Astrocyte (in vitro differentiated cells and primary cell): ENCODE data around the gene CDK5R1. TPM values are rescaled to one million over a fixed set of nuclear protein-coding genes. Genes with fewer than 3 reads are reported as not detected.

Experiments
- DNase-seq: peaks from one replicate; pipeline ENCODE4 v3.0.0-alpha.2; 2010; ENCODE audit warnings: low read depth
- FAIRE-seq: peaks from 2 replicates; lab custom pipeline; 2011; peaks lifted over from hg19 to GRCh38; lab: Jason Lieb, UNC
- H2AFZ ChIP-seq: 2 replicates; pipeline ENCODE4 v1.6.0; 2012; ENCODE audit warnings: low read depth, low read length, inconsistent platforms
- H3K27ac ChIP-seq: 2 replicates; pipeline ENCODE4 v1.5.1; 2011; ENCODE audit warnings: low read depth, low read length, inconsistent platforms
- H3K27me3 ChIP-seq: 2 replicates; pipeline ENCODE4 v1.6.0; 2011; ENCODE audit warnings: low read length, inconsistent platforms; ENCODE audit not compliant: insufficient read depth
- H3K36me3 ChIP-seq: 2 replicates; pipeline ENCODE4 v1.5.1; 2011; ENCODE audit warnings: low read length, inconsistent platforms; ENCODE audit not compliant: insufficient read depth
- H3K4me1 ChIP-seq: 2 replicates; pipeline ENCODE4 v1.5.1; 2011; ENCODE audit warnings: low read length, inconsistent platforms; ENCODE audit not compliant: insufficient read depth
- H3K4me2 ChIP-seq: 2 replicates; pipeline ENCODE4 v1.6.0; 2012; ENCODE audit warnings: low read length, inconsistent platforms
- H3K4me3 ChIP-seq: 2 replicates; pipeline ENCODE4 v1.5.1; 2011; ENCODE audit warnings: low read depth, mild to moderate bottlenecking, low read length, inconsistent platforms; ENCODE audit not compliant: insufficient read depth
- H3K79me2 ChIP-seq: 2 replicates; pipeline ENCODE4 v1.6.0; 2012; ENCODE audit warnings: mild to moderate bottlenecking, low read length, inconsistent platforms; ENCODE audit not compliant: insufficient read depth
- H3K9ac ChIP-seq: 2 replicates; pipeline ENCODE4 v1.6.0; 2012; ENCODE audit warnings: mild to moderate bottlenecking, low read length, inconsistent platforms
- H3K9me3 ChIP-seq: 2 replicates; pipeline ENCODE4 v1.5.1; 2012; ENCODE audit warnings: low read depth, mild to moderate bottlenecking, low read length, inconsistent platforms; ENCODE audit not compliant: insufficient read depth
- H4K20me1 ChIP-seq: 2 replicates; pipeline ENCODE4 v1.6.0; 2012; ENCODE audit warnings: low read length, inconsistent platforms; ENCODE audit not compliant: insufficient read depth
- H3K27ac Mint-ChIP-seq: one replicate; pipeline ENCODE4 v1.8.0; 2021; ENCODE audit warnings: mild to moderate bottlenecking, mixed read lengths; ENCODE audit not compliant: unreplicated experiment
- H3K27me3 Mint-ChIP-seq: one replicate; pipeline ENCODE4 v1.8.0; 2021; ENCODE audit warnings: low read depth, mixed read lengths; ENCODE audit not compliant: unreplicated experiment
- H3K36me3 Mint-ChIP-seq: one replicate; pipeline ENCODE4 v1.8.0; 2021; ENCODE audit warnings: low read depth, mixed read lengths; ENCODE audit not compliant: unreplicated experiment
- H3K4me1 Mint-ChIP-seq: one replicate; pipeline ENCODE4 v1.8.0; 2021; ENCODE audit warnings: low read depth, mixed read lengths; ENCODE audit not compliant: unreplicated experiment
- H3K4me3 Mint-ChIP-seq: one replicate; pipeline ENCODE4 v1.8.0; 2021; ENCODE audit warnings: mild to moderate bottlenecking, moderate library complexity, mixed read lengths; ENCODE audit not compliant: unreplicated experiment
- H3K9me3 Mint-ChIP-seq: one replicate; pipeline ENCODE4 v1.8.0; 2021; ENCODE audit warnings: mild to moderate bottlenecking, mixed read lengths; ENCODE audit not compliant: unreplicated experiment
- EZH2 ChIP-seq: IDR thresholded peaks from 2 replicates; pipeline ENCODE4 v1.6.1; 2012; ENCODE audit warnings: mild to moderate bottlenecking, low read length, inconsistent platforms; ENCODE audit not compliant: insufficient read depth
- total RNA-seq: library from RNA; stranded (reverse); gene quantifications from 2 replicates; pipeline ENCODE4 v1.2.1, GENCODE V29; 2021
- TF ChIP-seq, protein P1 (sequence below): IDR thresholded peaks from 2 replicates; pipeline ENCODE4 v1.5.1; 2011; ENCODE audit warnings: low read depth, mild to moderate bottlenecking, inconsistent platforms, low read length, moderate library complexity; ENCODE audit not compliant: insufficient read depth

Gene CDK5R1
- total RNA-seq, 1 donor from 2014 or later, result 7.6 TPM

GRCh38 chr17:32492648-32493289 lies 6.0 kb downstream of the CDK5R1 start:
- Histone ChIP-seq H3K4me2 (no peak overlapping the region), H3K4me3 (no peak overlapping the region), H3K9ac (no peak overlapping the region), H3K9me3 (no peaks in the 10 kb centered on the region), H3K36me3 (no peaks in the 10 kb centered on the region), H3K4me1 (peaks cover 45% of the 10 kb centered on the region), H2AFZ (no peak overlapping the region), H3K79me2 (peaks cover 9% of the 10 kb centered on the region), H3K27me3 (no peaks in the 10 kb centered on the region), H3K27ac (no peak overlapping the region), H4K20me1 (peaks cover 29% of the 10 kb centered on the region)
- Mint-ChIP-seq H3K27me3 (no peaks in the 10 kb centered on the region), H3K4me3 (no peak overlapping the region), H3K27ac (no peak overlapping the region), H3K36me3 (peaks cover 7% of the 10 kb centered on the region), H3K9me3 (no peaks in the 10 kb centered on the region), H3K4me1 (peaks cover 39% of the 10 kb centered on the region)
- DNase-seq, result no peak
- FAIRE-seq, result no peak
- TF ChIP-seq EZH2, result no peak
- TF ChIP-seq, protein P1, sequence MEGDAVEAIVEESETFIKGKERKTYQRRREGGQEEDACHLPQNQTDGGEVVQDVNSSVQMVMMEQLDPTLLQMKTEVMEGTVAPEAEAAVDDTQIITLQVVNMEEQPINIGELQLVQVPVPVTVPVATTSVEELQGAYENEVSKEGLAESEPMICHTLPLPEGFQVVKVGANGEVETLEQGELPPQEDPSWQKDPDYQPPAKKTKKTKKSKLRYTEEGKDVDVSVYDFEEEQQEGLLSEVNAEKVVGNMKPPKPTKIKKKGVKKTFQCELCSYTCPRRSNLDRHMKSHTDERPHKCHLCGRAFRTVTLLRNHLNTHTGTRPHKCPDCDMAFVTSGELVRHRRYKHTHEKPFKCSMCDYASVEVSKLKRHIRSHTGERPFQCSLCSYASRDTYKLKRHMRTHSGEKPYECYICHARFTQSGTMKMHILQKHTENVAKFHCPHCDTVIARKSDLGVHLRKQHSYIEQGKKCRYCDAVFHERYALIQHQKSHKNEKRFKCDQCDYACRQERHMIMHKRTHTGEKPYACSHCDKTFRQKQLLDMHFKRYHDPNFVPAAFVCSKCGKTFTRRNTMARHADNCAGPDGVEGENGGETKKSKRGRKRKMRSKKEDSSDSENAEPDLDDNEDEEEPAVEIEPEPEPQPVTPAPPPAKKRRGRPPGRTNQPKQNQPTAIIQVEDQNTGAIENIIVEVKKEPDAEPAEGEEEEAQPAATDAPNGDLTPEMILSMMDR, result no peak

GRCh38 chr17:32493571-32493970 lies 6.8 kb downstream of the CDK5R1 start:
- Histone ChIP-seq H3K9me3 (no peaks in the 10 kb centered on the region), H3K27me3 (no peaks in the 10 kb centered on the region), H3K9ac (no peak overlapping the region), H3K4me2 (no peak overlapping the region), H3K4me3 (no peak overlapping the region), H3K79me2 (peaks cover 4% of the 10 kb centered on the region), H4K20me1 (peaks cover 21% of the 10 kb centered on the region), H3K36me3 (no peaks in the 10 kb centered on the region), H3K27ac (no peak overlapping the region), H3K4me1 (peaks cover 40% of the 10 kb centered on the region), H2AFZ (no peak overlapping the region)
- peaks cover 3% of the 10 kb centered on the region for H3K36me3 Mint-ChIP-seq
- H3K27me3 Mint-ChIP-seq, result no peaks in the 10 kb centered on the region
- H3K27ac Mint-ChIP-seq, result no peak overlapping the region
- peaks cover 34% of the 10 kb centered on the region for H3K4me1 Mint-ChIP-seq
- H3K9me3 Mint-ChIP-seq, result no peaks in the 10 kb centered on the region
- DNase-seq (no peak), FAIRE-seq (no peak)
- H3K4me3 Mint-ChIP-seq, result no peak overlapping the region
- no peak for TF ChIP-seq EZH2
- TF ChIP-seq, protein P1, result no peak

- H3K27me3 Mint-ChIP-seq, result no peaks in the 10 kb centered on the region
- Histone ChIP-seq H3K27ac (no peak overlapping the region), H3K36me3 (no peaks in the 10 kb centered on the region), H3K9me3 (no peaks in the 10 kb centered on the region), H3K4me1 (peaks cover 39% of the 10 kb centered on the region), H3K79me2 (no peaks in the 10 kb centered on the region), H2AFZ (no peak overlapping the region), H3K4me3 (no peak overlapping the region), H3K4me2 (no peak overlapping the region), H4K20me1 (peaks cover 16% of the 10 kb centered on the region), H3K9ac (no peak overlapping the region), H3K27me3 (no peaks in the 10 kb centered on the region)
- TF ChIP-seq, protein P1, result no peak
- TF ChIP-seq EZH2, result no peak
- no peak overlapping the region for H3K4me3 Mint-ChIP-seq
- FAIRE-seq (no peak), DNase-seq (no peak)
- H3K9me3 Mint-ChIP-seq, result no peaks in the 10 kb centered on the region
- peaks cover 34% of the 10 kb centered on the region for H3K4me1 Mint-ChIP-seq
- no peak overlapping the region for H3K27ac Mint-ChIP-seq
- H3K36me3 Mint-ChIP-seq, result peaks cover 3% of the 10 kb centered on the region
These were observed 7.3 kb downstream of the CDK5R1 start for GRCh38 chr17:32493976-32494513.
